Peyer's patch (tissue), 4 donors: ENCODE data around the gene EFCAB8.

Experiments used
- POLR2A ChIP-seq, 2 donors: fragments of 450-650 bp; IDR thresholded peaks; one replicate each; pipeline ENCODE4 v1.5.1; 2017; ENCODE audit warnings: antibody characterized with exemption in 2 of 2, mild to moderate bottlenecking in 2 of 2, moderate library complexity in 2 of 2
- TF ChIP-seq, protein P1 (sequence below), 6 experiments: fragments of 450-650 bp in 4 of 6; fragments of 200-600 bp in 2 of 6; sonication (generic) in 1 of 6; IDR thresholded peaks; one replicate each; pipeline ENCODE4 v1.5.1; 2017 to 2019; ENCODE audit warnings: antibody characterized with exemption in 6 of 6, mild to moderate bottlenecking in 3 of 6, moderate library complexity in 1 of 6

DNA sequence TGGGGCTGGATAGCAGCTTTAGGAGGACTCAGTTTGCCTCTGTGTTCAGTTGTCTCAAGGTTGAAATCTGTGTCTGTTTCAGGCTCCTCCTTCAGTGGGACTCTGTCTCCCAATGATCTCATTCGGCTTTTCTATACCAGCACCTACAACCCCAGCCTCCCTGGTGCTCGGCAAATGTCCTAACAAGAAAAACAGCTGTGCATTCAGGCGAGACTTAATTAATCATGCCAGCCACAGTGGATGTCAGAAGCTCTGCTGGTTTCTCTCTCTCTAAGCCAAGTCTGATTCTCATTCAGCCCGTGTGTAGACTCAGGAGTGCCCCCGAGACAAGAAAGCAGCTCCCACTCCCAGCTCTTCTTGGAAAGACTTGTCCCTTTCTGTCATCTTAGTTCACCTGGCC lies 98.7 kb downstream of the EFCAB8 start:
- TF ChIP-seq, protein P1, sequence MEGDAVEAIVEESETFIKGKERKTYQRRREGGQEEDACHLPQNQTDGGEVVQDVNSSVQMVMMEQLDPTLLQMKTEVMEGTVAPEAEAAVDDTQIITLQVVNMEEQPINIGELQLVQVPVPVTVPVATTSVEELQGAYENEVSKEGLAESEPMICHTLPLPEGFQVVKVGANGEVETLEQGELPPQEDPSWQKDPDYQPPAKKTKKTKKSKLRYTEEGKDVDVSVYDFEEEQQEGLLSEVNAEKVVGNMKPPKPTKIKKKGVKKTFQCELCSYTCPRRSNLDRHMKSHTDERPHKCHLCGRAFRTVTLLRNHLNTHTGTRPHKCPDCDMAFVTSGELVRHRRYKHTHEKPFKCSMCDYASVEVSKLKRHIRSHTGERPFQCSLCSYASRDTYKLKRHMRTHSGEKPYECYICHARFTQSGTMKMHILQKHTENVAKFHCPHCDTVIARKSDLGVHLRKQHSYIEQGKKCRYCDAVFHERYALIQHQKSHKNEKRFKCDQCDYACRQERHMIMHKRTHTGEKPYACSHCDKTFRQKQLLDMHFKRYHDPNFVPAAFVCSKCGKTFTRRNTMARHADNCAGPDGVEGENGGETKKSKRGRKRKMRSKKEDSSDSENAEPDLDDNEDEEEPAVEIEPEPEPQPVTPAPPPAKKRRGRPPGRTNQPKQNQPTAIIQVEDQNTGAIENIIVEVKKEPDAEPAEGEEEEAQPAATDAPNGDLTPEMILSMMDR (IDR thresholded peaks at IDR 0.05), result no peak
- no peak for TF ChIP-seq POLR2A (IDR thresholded peaks at IDR 0.05)
